Measurements from ENCODE around the gene KCNK7. TPM values are rescaled to one million over a fixed set of nuclear protein-coding genes. Genes with fewer than 3 reads are reported as not detected.

Gene KCNK7
- total and polyA plus RNA-seq, 2 experiments from 2014 or later, result 0.60 TPM; not detected in 1

DNA sequence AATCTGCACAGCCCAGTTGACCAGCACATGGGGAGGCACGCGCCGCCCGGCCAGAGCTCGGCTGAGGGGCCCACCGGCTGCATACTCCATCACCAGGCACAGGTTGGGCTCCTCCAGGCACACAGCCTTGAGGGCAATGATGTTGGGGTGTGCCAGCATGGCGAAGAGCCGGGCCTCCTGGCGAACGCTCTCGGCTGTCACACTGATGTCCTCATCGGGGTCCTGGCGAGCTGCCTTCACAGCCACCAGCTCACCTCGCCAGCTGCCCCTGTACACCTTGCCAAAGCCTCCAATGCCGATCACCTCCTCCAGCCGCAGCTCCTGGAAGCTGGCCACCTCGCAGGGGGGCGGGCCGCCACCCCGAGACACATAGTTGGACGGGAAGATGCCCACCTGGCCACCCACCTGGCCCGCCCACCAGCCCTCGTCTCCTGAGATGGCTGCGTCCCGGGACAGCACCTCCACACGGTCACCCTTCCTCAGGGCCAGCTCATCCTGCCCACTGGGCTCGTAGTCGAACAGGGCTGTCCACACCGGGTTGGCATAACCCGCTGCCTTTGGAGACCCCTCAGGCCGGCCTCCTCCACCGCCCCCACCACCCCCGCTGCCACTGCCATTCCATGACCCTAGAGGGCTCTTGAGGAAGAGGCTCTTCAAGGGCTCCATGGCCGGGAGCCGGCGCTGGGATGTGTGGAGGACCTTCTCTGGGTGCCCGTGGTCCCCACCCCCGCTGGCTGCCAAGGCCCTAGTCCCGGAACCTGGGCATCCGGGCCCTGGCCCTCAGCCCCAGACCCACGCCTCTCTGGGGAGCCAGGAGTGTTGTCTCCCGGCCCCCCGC is 17.7 kb upstream of the KCNK7 start (continued):
- TF ChIP-seq ETS1 (IDR thresholded peaks at IDR 0.05) (no peak), CREB1 (CRISPR knock-in tag; IDR thresholded peaks at IDR 0.05; ENCODE audit: low read depth) (no peak), NANOG (IDR thresholded peaks at IDR 0.05; ENCODE audit: borderline replicate concordance) (no peak), EZH2 (IDR thresholded peaks at IDR 0.05; ENCODE audit: low read depth, unreplicated experiment) (no peak), STAT1 (IDR thresholded peaks at IDR 0.05; ENCODE audit: unreplicated experiment) (no peak), ZNF114 (CRISPR knock-in tag; IDR thresholded peaks at IDR 0.05) (no peak), POLR2AphosphoS5 (IDR thresholded peaks at IDR 0.05; ENCODE audit: low read depth) (no peak)
- TF ChIP-seq, protein P1, sequence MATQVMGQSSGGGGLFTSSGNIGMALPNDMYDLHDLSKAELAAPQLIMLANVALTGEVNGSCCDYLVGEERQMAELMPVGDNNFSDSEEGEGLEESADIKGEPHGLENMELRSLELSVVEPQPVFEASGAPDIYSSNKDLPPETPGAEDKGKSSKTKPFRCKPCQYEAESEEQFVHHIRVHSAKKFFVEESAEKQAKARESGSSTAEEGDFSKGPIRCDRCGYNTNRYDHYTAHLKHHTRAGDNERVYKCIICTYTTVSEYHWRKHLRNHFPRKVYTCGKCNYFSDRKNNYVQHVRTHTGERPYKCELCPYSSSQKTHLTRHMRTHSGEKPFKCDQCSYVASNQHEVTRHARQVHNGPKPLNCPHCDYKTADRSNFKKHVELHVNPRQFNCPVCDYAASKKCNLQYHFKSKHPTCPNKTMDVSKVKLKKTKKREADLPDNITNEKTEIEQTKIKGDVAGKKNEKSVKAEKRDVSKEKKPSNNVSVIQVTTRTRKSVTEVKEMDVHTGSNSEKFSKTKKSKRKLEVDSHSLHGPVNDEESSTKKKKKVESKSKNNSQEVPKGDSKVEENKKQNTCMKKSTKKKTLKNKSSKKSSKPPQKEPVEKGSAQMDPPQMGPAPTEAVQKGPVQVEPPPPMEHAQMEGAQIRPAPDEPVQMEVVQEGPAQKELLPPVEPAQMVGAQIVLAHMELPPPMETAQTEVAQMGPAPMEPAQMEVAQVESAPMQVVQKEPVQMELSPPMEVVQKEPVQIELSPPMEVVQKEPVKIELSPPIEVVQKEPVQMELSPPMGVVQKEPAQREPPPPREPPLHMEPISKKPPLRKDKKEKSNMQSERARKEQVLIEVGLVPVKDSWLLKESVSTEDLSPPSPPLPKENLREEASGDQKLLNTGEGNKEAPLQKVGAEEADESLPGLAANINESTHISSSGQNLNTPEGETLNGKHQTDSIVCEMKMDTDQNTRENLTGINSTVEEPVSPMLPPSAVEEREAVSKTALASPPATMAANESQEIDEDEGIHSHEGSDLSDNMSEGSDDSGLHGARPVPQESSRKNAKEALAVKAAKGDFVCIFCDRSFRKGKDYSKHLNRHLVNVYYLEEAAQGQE (IDR thresholded peaks at IDR 0.05; ENCODE audit: unreplicated experiment), result no peak
- TF ChIP-seq, protein P2, sequence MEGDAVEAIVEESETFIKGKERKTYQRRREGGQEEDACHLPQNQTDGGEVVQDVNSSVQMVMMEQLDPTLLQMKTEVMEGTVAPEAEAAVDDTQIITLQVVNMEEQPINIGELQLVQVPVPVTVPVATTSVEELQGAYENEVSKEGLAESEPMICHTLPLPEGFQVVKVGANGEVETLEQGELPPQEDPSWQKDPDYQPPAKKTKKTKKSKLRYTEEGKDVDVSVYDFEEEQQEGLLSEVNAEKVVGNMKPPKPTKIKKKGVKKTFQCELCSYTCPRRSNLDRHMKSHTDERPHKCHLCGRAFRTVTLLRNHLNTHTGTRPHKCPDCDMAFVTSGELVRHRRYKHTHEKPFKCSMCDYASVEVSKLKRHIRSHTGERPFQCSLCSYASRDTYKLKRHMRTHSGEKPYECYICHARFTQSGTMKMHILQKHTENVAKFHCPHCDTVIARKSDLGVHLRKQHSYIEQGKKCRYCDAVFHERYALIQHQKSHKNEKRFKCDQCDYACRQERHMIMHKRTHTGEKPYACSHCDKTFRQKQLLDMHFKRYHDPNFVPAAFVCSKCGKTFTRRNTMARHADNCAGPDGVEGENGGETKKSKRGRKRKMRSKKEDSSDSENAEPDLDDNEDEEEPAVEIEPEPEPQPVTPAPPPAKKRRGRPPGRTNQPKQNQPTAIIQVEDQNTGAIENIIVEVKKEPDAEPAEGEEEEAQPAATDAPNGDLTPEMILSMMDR (conservative IDR thresholded peaks at IDR 0.05; ENCODE audit: low read depth in 2 of 2), result no peak

DNA sequence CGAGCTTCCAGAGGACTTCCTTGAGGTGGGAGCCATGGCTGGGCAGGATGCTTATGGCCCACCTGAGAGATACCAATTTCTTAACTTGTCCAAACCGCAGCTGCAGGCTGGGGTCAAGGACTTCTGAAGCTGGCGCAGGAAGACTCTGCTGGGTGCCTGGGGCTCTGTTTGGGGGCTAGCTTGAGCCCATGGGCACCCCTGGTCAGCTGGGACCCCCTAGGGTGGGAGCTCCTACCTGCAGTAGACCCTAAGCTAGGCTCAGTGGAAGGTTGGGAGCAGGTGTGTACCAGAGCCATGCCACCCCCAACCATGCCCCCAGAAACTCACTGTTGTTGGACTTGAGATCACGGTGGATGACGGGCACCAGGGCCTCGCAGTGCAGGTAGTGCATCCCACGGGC is 17.1 kb upstream of the KCNK7 start:
- Histone ChIP-seq H3K9me2 (ENCODE audit: insufficient read depth) (no peaks in the 10 kb centered on the region), H3K4me2 (peak overlapping the region; percentile 81; the same call in 1 of the 2 replicates), H3K4me3 (peak overlapping the region; percentile 59; the same call in 1 of the 2 replicates), H3K36me3 (ENCODE audit: insufficient read depth) (no peaks in the 10 kb centered on the region), H2AFZ (no peak overlapping the region), H3K79me2 (replicated peaks; ENCODE audit: insufficient read depth) (peaks cover 27% of the 10 kb centered on the region), H3K27me3 (ENCODE audit: insufficient read depth) (no peaks in the 10 kb centered on the region), H3F3A (replicated peaks; ENCODE audit: low read depth) (peaks cover 17% of the 10 kb centered on the region), H3K4me1 (ENCODE audit: insufficient read depth) (peaks cover 17% of the 10 kb centered on the region; the same call in 1 of the 2 replicates), H4K20me1 (replicated peaks; ENCODE audit: insufficient read depth) (peaks cover 13% of the 10 kb centered on the region), H3K27ac (ENCODE audit: low read depth) (no peak overlapping the region)
- DNase-seq (ENCODE audit: low spot score), result no peak
- ATAC-seq, result no peak
- Mint-ChIP-seq H3K27ac (no peak overlapping the region), H3K4me1 (peaks cover 18% of the 10 kb centered on the region), H3K36me3 (ENCODE audit: low read depth) (peaks cover 13% of the 10 kb centered on the region; the same call in 2 of the 3 replicates), H3K27me3 (ENCODE audit: insufficient read depth, low read depth, poor library complexity) (peaks cover 24% of the 10 kb centered on the region), H3K9me3 (no peaks in the 10 kb centered on the region; the same call in 2 of the 3 replicates), H3K4me3 (peak overlapping the region; percentile 65)
- TF ChIP-seq CREB1 (CRISPR knock-in tag; IDR thresholded peaks at IDR 0.05; ENCODE audit: low read depth), result no peak
- no peak for TF ChIP-seq POLR2AphosphoS5 (IDR thresholded peaks at IDR 0.05; ENCODE audit: low read depth)
- TF ChIP-seq EZH2 (IDR thresholded peaks at IDR 0.05; ENCODE audit: low read depth, unreplicated experiment), result no peak
- TF ChIP-seq, protein P1 (IDR thresholded peaks at IDR 0.05; ENCODE audit: unreplicated experiment), result no peak
- TF ChIP-seq STAT1 (IDR thresholded peaks at IDR 0.05; ENCODE audit: unreplicated experiment), result no peak
- TF ChIP-seq NANOG (IDR thresholded peaks at IDR 0.05; ENCODE audit: borderline replicate concordance), result no peak
- TF ChIP-seq JUNB (IDR thresholded peaks at IDR 0.05; ENCODE audit: unreplicated experiment), result no peak
- TF ChIP-seq ZNF331 (CRISPR knock-in tag; IDR thresholded peaks at IDR 0.05; ENCODE audit: low read depth), result no peak
- TF ChIP-seq, protein P2 (conservative IDR thresholded peaks at IDR 0.05; ENCODE audit: low read depth in 2 of 2), result no peak
- no peak for TF ChIP-seq ZNF114 (CRISPR knock-in tag; IDR thresholded peaks at IDR 0.05)
- no peak for TF ChIP-seq EZH2phosphoT487 (IDR thresholded peaks at IDR 0.05; ENCODE audit: unreplicated experiment)

Measured in GM23338 (cell line).